NCI-H1105 treated with DMSO at 0.1 percent for 48 hours (cell line): Measurements from ENCODE around the gene PLEKHN1.
"Not testable (repeated sequence)": the region's sequence is repeated elsewhere in the genome, so short reads cannot be mapped to it uniquely, and the experiment has no call there.

Source experiments
- DNase-seq: peaks from one replicate; lab custom pipeline; 2025; lab: John Stamatoyannopoulos, UW

PLEKHN1 gene

DNA sequence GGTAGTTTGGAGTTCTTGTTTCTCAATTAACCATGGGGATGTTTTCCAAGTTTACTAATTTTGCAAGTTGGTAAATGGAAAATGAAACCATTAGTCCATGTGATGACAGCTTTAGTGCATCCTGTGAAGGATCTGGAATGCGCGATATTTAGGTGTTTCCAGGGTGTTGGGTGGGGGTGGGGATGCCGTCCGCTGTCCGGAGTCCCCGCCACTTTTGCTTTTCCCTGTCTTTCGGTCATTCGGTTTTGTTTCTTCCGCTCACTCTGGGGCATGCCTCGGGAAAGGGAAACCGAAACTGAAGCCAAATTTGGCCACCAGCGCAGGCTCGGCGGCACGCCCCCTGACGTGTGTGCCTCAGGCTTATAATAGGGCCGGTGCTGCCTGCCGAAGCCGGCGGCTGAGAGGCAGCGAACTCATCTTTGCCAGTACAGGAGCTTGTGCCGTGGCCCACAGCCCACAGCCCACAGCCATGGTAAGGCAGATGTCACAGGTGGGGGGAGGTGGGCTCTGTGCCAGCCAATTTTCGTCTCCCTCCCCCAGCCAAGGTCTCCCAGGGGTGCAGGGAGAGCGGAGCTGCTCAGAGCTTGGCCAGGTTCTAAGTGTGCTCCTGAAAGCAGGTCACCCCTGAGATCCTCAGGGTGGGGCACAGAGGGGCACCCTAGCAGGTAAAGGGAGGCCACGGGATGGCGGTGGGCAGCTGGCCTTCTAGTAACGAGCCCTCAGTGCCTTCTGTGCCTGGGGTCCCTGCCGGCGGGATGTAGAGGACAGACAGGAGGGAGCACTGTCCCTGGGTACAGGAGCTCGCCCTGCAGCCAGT, 47.0 kb downstream of the PLEKHN1 start, which contains the start of gene ISG15:
ISG15 (plus strand) TSS at position 393 of the 817 bp plus-strand sequence; CDS start at position 470, 77 bp downstream.
- DNase-seq, result peak; percentile 63

DNA sequence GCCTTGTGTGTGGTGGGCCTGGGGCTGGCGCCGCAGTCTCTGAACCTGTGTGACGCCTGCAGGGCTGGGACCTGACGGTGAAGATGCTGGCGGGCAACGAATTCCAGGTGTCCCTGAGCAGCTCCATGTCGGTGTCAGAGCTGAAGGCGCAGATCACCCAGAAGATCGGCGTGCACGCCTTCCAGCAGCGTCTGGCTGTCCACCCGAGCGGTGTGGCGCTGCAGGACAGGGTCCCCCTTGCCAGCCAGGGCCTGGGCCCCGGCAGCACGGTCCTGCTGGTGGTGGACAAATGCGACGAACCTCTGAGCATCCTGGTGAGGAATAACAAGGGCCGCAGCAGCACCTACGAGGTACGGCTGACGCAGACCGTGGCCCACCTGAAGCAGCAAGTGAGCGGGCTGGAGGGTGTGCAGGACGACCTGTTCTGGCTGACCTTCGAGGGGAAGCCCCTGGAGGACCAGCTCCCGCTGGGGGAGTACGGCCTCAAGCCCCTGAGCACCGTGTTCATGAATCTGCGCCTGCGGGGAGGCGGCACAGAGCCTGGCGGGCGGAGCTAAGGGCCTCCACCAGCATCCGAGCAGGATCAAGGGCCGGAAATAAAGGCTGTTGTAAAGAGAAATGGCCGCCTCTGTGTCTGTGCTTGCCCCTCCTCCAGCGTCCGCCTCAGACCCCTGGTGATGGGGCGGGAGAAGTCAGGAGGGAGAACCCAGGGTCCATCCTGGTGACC, 47.8 kb downstream of the PLEKHN1 start:
- no peak for DNase-seq

GRCh38 chr1:1014799-1015681, 48.8 kb downstream of the PLEKHN1 start:
- no peak for DNase-seq

DNA sequence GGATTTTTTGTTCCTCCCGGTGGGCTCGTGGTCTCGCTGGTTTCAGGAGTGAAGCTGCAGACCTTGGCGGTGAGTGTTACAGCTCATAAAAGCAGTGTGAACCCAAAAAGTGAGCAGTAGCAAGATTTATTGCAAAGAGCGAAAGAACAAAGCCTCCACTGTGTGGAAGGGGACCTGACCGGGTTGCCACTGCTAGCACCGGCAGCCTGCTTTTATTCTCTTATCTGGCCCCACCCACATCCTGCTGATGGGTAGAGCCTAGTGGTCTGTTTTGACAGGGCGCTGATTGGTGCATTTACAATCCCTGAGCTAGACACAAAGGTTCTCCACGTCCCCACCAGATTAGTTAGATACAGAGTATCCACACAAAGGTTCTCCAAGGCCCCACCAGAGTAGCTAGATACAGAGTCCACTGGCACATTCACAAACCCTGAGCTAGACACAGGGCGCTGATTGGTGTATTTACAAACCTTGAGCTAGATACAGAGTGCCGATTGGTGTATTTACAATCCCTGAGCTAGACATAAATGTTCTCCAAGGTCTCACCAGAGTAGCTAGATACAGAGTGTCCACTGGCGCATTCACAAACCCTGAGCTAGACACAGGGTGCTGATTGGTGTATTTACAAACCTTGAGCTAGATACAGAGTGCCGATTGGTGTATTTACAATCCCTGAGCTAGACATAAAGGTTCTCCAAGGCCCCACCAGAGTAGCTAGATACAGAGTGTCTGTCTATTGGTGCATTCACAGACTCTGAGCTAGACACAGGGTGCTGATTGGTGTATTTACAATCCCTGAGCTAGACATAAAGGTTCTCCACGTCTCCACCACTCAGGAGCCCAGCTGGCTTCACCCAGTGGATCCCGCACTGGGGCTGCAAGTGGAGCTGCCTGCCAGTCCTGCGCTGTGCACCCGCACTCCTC, 51.4 kb downstream of the PLEKHN1 start:
- not testable (repeated sequence) for DNase-seq

DNA sequence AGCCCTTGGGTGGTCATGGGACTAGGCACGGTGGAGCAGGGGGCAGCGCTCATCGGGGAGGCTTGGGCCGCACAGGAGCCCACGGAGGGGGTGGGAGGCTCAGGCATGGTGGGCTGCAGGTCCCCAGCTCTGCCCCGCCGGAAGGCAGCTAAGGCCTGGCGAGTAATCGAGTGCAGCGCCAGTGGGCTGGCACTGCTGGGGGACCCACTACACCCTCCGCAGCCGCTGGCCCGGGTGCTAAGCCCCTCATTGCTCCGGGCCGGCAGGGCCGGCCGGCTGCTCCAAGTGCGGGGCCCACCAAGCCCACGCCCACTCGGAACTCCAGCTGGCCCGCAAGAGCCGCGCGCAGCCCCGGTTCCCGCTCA, 52.0 kb downstream of the PLEKHN1 start:
- not testable (repeated sequence) for DNase-seq

GRCh38 chr1:1019122-1019999, 53.1 kb downstream of the PLEKHN1 start:
- DNase-seq, result peak; percentile 33

- DNase-seq, result no peak
Measured at GRCh38 chr1:1020000-1020404, 53.7 kb downstream of the PLEKHN1 start, which contains the start of gene AGRN. Gene AGRN (plus strand): TSS chr1:1020120. CDS start chr1:1020173, 53 bp downstream.

DNA sequence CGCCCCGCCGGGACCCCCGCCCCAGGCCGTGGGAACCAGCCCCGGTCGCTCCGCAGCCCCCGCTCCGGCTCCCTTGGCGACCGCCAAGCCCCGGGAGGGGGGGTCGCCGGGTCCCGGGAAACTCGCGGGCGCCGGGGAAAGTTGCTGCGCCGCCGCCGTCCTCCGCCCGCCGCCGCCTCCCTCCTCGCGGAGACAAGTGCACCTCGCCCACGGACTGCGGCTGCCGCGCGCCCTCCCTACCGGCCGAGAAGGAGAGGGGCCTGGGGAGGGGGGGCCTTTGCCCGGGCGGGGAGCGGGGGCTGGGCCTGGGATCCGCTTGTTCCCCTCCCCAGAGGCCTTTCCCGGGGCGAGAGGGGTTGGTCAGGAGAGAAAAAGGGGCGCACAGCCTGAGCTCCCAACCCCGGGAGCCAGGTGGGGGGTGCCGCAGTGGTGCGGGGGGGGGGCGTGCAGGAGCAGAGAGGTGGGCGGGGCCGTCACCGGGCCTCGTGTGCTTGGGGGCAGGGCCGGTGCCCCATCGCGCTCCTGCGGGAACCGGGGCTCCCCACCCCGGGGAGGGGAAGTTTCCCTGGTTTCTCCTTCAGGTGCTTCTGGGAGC, 54.2 kb downstream of the PLEKHN1 start:
- DNase-seq, result no peak

- DNase-seq, result peak; percentile 24
Measured at GRCh38 chr1:1021010-1021919, 55.0 kb downstream of the PLEKHN1 start.

GRCh38 chr1:1021920-1022259, 55.6 kb downstream of the PLEKHN1 start:
- DNase-seq, result no peak

DNA sequence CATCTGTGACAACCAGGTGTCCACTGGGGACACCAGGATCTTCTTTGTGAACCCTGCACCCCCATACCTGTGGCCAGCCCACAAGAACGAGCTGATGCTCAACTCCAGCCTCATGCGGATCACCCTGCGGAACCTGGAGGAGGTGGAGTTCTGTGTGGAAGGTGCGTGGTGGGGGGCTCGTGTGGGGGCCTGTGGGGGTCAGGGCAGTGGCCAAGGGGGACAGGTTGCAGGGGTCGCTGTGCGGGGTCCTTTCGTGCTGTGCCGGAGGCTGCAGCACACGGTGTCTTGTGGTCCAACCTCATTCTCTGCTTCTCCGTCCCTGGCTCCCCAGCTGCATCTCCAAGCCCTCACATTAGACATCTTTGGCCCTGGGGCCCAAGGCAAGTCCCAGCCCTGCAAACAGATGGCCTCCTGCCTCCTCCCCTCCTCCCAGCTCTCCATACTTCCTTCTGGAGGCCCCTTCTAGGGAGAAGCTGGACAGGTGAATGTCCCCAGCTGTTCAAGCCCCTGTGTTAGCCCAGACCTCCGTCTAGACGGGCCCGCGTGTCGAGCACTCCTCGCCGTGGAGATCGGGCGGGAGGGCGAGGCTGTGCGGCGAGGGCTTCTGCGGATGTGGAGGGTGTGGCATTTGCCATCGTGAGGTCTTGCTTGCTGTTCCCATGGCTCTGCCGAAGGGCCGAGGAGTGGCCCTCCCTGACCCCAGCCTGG, 56.2 kb downstream of the PLEKHN1 start:
- no peak for DNase-seq

- DNase-seq, result no peak
Measured at GRCh38 chr1:1023700-1024099, 57.4 kb downstream of the PLEKHN1 start.

GRCh38 chr1:1024149-1024770, 58.0 kb downstream of the PLEKHN1 start:
- DNase-seq, result no peak

DNA sequence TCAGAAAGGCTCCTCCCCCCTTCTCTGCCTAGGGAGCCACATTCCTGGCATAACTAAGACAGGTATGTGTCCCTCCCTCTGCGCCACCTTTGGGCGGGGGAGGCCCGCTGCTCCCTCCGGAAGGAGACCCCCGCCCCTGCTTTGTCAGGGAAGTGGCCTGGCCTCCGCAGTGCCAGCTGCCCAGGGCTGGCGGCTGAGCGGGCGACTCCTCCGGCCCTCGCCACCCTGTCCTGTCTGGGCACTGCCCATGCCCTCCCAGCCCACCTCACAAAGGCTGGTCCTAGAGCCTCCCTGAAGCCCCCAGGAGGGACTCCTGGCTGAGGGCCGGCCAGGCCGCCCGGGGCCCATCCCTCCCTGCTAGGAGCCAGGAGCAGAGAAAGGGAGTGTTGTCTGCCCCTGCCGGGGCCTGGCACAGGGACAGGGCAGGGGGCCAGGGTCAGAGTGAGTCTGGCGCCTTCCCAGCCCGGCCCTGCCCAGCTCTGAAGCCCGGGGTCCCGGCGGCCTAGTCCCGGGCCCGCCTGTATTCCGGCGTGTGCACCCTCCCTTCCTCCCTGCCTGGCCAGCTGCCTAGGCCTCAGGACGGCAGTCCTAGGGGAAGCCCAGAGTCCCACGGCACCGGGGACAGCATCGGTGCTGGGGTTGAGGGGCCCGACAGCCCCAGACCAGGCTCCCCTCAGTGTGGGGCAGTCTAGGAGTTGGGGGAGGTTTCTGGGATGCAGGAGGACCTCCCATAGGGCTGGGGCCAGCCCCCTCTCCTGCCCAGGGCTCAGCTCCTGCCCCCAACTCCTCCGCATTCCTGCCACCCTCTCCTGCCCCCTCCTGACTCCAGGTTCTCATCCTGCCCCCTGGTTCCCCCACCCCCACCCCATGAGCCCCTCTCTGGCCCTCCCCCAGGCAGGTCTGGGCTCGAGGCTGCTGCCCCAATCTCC, 58.8 kb downstream of the PLEKHN1 start:
- DNase-seq, result no peak
